LHCN-M2 (cell line): ENCODE measurements around the gene UGT1A7. TPM values are rescaled to one million over a fixed set of nuclear protein-coding genes. Genes with fewer than 3 reads are reported as not detected.

Source experiments
- DNase-seq: peaks from one replicate; pipeline ENCODE4 v3.0.0-alpha.2; 2012; ENCODE audit warnings: low read depth
- total RNA-seq: library from RNA; depleted of rRNA; stranded (reverse); fragments of >200 nt; gene quantifications from 2 replicates; pipeline ENCODE4 v1.2.3, GENCODE V29; 2014

UGT1A7 gene
- total RNA-seq, 1 experiment from 2014 or later: not detected

DNA sequence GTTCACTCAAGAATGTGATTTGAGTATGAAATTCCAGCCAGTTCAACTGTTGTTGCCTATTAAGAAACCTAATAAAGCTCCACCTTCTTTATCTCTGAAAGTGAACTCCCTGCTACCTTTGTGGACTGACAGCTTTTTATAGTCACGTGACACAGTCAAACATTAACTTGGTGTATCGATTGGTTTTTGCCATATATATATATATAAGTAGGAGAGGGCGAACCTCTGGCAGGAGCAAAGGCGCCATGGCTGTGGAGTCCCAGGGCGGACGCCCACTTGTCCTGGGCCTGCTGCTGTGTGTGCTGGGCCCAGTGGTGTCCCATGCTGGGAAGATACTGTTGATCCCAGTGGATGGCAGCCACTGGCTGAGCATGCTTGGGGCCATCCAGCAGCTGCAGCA, 78.3 kb downstream of the UGT1A7 start, which contains the start of gene UGT1A1:
UGT1A1 (plus strand) TSS at position 228 of the 400 bp plus-strand sequence; CDS start at position 246, 18 bp downstream.
- no peak for DNase-seq

DNA sequence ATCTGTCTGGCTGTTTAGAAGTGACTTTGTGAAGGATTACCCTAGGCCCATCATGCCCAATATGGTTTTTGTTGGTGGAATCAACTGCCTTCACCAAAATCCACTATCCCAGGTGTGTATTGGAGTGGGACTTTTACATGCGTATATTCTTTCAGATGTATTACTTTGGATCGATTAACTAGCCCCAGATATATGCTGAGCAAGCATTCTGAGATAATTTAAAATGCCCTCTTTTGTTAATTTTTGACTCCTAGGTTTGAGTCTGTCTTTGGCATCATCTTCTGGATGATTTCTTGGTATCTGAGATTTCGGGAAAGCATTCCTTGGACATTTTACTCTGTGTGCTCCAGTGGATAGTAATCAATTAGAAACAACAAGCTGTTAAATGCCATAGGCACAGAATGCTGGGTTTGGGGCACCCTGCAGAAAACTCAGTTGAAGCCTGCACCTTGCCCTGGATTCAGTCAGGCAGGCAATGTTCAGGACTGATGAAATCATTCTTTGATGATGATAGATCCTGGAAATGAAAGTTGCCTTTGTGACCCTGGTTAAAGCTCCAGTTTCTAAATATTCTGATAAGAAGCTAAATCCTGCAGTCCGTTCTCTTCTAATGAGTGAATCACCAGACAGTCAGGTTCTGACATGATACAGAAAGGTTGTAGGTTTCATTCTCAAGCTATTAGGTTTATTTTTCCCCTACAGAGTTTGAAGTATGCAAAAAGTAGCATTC, 79.5 kb downstream of the UGT1A7 start:
- no peak for DNase-seq

DNA sequence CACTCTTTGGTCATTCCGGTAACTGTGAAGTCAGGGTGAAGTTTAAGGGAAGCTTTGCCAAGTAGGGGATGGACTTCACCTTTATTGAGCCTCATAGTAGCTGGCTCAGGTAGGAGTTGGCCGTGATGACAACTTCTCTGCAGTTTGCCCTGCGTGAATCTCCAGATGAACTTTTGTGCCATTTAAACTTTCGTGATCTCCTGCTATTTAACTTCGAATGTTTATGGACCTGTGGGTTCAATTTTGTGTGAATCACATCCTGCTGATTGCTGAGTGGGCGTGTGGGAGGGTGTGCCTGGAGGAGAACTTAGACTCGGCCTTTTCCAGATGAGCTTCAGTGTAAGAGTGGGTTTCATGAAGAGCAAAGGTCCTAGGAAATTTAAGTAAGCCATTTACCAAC, 82.6 kb downstream of the UGT1A7 start:
- DNase-seq: peak; percentile 51

- no peak for DNase-seq
Measured at GRCh38 chr2:233764761-233765160, 83.1 kb downstream of the UGT1A7 start.

DNA sequence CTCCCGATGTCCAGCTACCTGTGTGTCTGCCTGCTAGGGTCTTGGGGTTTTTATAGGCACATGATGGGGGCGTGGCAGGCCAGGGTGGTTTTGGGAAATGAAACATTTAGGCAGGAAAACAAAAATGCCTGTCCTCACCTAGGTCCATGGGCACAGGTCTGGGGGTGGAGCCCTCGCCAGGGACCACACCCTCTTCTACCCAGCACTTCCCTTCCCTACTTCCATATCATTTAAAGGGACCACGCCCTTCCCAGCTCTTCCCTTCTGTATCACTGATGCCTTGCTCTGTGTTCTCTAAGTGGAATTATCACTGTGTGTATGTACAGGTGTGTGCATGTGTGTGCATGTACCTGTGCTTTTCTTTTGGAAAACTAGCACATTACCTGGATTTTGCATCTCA, 84.7 kb downstream of the UGT1A7 start:
- DNase-seq: no peak

GRCh38 chr2:233768076-233768475, 86.4 kb downstream of the UGT1A7 start:
- no peak for DNase-seq

DNA sequence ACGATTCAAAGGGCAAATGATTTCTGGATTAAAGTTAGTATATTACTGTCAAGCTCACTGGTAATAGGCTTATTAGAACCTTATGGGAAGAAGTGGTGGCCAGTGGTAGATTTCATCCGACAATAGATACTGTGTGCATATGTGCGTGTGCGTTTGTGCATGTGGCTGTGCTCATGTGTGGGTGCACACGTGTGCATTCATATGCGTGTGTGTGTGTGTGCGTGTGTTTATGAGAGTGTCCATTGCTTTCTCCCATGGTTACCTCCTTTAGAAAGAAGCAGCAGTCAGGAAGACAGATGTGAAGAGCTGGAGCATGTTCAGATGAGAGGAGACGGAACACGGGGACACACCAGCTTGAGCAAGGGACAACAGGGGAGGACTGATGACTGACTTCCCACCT, 87.6 kb downstream of the UGT1A7 start:
- DNase-seq: no peak

- DNase-seq: no peak
Measured at GRCh38 chr2:233772153-233772552, 90.5 kb downstream of the UGT1A7 start.

DNA sequence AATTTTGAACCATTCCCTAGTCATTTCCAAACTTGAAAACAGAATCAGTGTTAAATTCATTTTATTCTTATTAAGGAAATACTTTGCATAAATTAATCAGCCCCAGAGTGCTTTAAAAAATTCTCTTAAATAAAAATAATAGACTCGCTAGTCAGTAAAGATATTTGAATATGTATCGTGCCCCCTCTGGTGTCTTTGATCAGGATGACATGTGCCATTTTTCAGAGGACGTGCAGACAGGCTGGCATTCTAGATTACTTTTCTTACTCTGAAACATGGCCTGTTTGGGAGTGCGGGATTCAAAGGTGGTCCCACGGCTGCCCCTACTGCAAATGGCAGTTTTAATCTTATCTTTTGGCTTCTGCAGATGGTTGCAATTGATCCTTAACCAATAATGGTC, 90.9 kb downstream of the UGT1A7 start:
- DNase-seq: no peak

- DNase-seq: no peak
Measured at GRCh38 chr2:233773854-233774253, 92.2 kb downstream of the UGT1A7 start.

GRCh38 chr2:233775414-233775813, 93.7 kb downstream of the UGT1A7 start:
- DNase-seq: no peak

DNA sequence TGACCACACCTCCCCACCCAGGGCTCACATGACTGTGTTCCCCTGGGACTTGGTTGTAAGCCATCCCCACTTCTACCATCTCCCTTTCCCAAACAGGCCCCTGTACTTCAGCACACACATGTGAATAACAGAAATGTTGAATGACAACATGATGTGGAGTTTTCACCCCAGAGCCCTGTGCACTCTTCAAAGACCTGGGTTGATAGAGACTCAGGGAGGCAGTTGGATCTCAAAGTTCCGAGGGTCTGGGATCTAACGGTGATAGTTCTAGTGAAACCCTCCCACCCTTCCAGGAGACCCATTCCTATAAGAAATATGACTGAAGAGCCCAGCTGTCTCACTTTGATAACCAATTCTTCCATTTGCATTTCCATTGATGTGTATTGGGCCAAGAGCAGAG, 96.3 kb downstream of the UGT1A7 start, which contains the start of gene MROH2A:
MROH2A (plus strand) TSS at position 301 of the 400 bp plus-strand sequence. CDS start 1,029 bp downstream, outside the sequence.
- no peak for DNase-seq

DNA sequence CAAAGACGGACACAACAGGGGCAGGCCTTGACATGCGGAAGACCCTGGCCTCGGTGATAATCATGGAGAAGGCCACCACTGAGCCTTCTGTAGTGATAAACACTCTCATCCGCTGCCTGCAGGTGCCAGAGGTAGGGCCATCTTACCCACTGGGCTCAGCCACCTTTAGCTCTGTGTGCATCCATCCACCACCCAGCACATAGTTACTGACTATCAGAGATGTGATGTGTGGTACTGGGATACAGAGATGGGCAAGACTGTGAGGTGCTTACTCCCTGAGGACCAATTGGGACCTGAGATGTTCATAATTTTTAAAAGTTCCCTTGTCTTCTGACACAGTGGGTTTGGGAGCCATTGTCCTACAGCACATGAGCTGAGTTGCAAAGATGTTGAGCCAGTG, 98.0 kb downstream of the UGT1A7 start:
- no peak for DNase-seq

DNA sequence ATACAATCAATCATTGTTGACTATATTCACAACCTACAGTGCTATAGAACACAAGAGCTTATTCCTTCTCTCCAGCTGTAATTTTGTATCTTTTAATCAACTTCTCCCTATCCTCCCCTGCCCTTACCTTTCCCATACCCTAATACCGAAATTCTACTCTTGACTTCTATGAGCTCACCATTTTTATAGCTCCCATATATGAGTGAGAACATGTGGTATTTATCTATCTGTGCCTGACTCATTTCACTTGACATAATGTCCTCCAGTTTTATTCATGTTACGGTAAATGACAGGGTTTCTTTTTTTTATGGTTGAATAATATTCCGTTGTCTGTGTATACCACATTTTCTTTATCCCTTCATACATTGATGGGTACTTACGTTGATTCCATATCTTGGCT, 99.1 kb downstream of the UGT1A7 start:
- no peak for DNase-seq

DNA sequence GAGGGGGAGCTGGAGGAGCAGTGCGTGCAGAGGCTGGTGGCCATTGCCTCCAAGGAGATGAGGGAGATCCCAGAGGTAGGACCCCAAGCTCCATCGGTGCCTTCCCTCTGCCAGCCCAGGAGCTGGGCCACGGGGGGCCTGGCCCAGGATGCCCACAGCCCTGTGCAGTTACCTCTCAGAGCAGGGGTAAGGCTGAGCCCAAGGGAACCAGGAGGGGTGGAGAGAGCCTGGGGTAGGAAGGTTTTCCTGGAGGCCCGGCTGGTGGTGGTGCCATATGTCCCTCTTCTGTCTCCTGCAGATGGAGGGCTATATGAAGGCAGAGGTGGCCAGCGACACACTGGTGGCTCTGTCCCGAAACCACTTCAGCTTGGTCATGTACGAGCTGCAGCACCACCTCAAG, 107.9 kb downstream of the UGT1A7 start:
- no peak for DNase-seq

GRCh38 chr2:233791151-233791882, 109.6 kb downstream of the UGT1A7 start:
- DNase-seq: no peak

DNA sequence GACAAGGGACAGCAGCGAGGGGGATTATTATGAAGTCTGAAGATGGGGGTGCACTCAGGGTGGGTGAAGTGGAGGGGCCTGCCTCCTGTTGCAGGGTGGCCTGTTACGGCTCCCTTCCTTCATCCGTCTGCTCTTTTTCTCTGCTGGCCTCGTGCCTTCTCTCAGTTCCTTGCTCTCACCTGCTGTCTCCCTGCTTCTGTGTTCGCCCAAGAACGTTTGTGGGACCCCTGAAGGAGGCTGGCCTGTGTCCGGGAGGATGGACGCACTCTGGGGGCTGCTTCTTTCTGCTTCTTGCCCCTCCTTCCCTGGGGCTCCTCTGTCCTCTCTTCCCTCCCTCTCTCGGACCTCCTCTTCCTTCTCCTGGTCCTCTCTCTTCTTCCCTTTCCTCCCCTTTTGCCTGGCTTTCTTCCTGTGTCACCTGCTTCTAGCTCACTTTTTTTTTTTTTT, 110.2 kb downstream of the UGT1A7 start:
- no peak for DNase-seq

GRCh38 chr2:233792720-233793119, 111.0 kb downstream of the UGT1A7 start:
- no peak for DNase-seq

- DNase-seq: no peak
Measured at GRCh38 chr2:233793465-233794127, 111.9 kb downstream of the UGT1A7 start.

- no peak for DNase-seq
Measured at GRCh38 chr2:233794128-233794658, 112.5 kb downstream of the UGT1A7 start.

- DNase-seq: no peak
Measured at GRCh38 chr2:233795735-233796171, 114.1 kb downstream of the UGT1A7 start.

GRCh38 chr2:233796254-233796653, 114.6 kb downstream of the UGT1A7 start:
- DNase-seq: no peak
